ENCODE measurements around the gene CORO1C.
"Not testable (repeated sequence)": the region's sequence is repeated elsewhere in the genome, so short reads cannot be mapped to it uniquely, and the experiment has no call there.

CORO1C gene

GRCh38 chr12:108753976-108754375 lies 22.7 kb upstream of the CORO1C start:
- DNase-seq (ENCODE audit: low read depth) = no peak

GRCh38 chr12:108752387-108752786 lies 21.1 kb upstream of the CORO1C start:
- no peak for DNase-seq (ENCODE audit: low read depth)

GRCh38 chr12:108751821-108752220 lies 20.5 kb upstream of the CORO1C start:
- no peak for DNase-seq (ENCODE audit: low read depth)

- DNase-seq (ENCODE audit: low read depth) = not testable (repeated sequence)
These were observed 19.7 kb upstream of the CORO1C start for GRCh38 chr12:108751003-108751402.

- DNase-seq (ENCODE audit: low read depth) = peak; percentile 58
These were observed 19.2 kb upstream of the CORO1C start for GRCh38 chr12:108750526-108750925.

- DNase-seq (ENCODE audit: low read depth) = no peak
These were observed 16.2 kb upstream of the CORO1C start for GRCh38 chr12:108747563-108747962.

- no peak for DNase-seq (ENCODE audit: low read depth)
These were observed 14.3 kb upstream of the CORO1C start for GRCh38 chr12:108745641-108746040.

GRCh38 chr12:108744021-108744897 lies 12.9 kb upstream of the CORO1C start:
- DNase-seq (ENCODE audit: low read depth) = no peak

GRCh38 chr12:108738170-108738569 lies 6.9 kb upstream of the CORO1C start:
- no peak for DNase-seq (ENCODE audit: low read depth)

- no peak for DNase-seq (ENCODE audit: low read depth)
These were observed 4.5 kb upstream of the CORO1C start for GRCh38 chr12:108735855-108736254.

- peak; percentile 88 for DNase-seq (ENCODE audit: low read depth)
These were observed 3.0 kb upstream of the CORO1C start for GRCh38 chr12:108734200-108734906.

- DNase-seq (ENCODE audit: low read depth) = not testable (repeated sequence)
These were observed 1.9 kb upstream of the CORO1C start for GRCh38 chr12:108733230-108733531.

- DNase-seq (ENCODE audit: low read depth) = no peak
These were observed 1.3 kb upstream of the CORO1C start for GRCh38 chr12:108732489-108733229.

GRCh38 chr12:108731866-108732461 lies 646 bp upstream of the CORO1C start:
- peak; percentile 95 for DNase-seq (ENCODE audit: low read depth)

- peak; percentile 57 for DNase-seq (ENCODE audit: low read depth)
These were observed 783 bp downstream of the CORO1C start for GRCh38 chr12:108730365-108731104.

GRCh38 chr12:108729612-108730364 lies 1.5 kb downstream of the CORO1C start:
- DNase-seq (ENCODE audit: low read depth) = no peak

GRCh38 chr12:108728820-108729611 lies 2.3 kb downstream of the CORO1C start:
- no peak for DNase-seq (ENCODE audit: low read depth)

- no peak for DNase-seq (ENCODE audit: low read depth)
These were observed 3.2 kb downstream of the CORO1C start for GRCh38 chr12:108727868-108728735.

- DNase-seq (ENCODE audit: low read depth) = no peak
These were observed 4.2 kb downstream of the CORO1C start for GRCh38 chr12:108727161-108727560.

Data from GM04504 (cell line).